Stimulated activated CD8-positive, alpha-beta memory T cell treated with anti-CD3 and anti-CD28 coated beads, Interleukin-15, amount 100 ng/mL, for 1 hour (primary cell): ENCODE measurements around the gene MEGF10.

Experiments
- DNase-seq: peaks from one replicate; pipeline ENCODE4 v3.0.0-alpha.2; 2020; ENCODE audit warnings: low read depth

Gene MEGF10

GRCh38 chr5:127370631-127371030, 80.0 kb downstream of the MEGF10 start:
- no peak for DNase-seq

DNA sequence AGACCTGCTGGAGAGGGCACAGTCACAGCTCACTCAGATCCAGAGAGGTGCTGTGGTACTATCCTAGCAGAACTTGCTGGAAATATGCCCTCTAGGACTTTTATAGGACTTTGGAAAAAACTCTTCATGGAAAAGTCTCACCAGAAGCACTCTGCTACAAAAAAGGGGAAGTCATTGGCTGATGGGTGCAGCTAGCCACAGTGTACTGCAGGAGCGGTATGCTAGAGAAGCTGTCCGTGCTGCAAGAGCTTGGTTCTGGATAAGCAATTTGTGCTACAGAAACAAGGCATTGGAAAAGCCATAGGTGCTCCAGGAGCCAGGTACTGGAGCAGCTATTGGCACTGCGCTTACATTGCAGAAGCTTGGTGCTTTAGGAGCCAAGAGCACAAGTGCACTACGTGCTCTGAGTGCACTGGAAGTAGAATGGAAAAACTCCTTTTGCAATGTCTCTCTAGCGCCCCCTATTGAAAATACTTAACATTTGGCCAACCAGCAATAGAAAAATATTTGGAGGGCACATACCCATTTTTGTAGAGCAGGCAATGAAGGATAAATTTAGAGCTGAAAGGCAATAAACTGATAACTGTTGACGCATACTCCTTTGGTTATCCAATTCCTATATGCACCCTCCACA, 83.4 kb downstream of the MEGF10 start:
- no peak for DNase-seq

DNA sequence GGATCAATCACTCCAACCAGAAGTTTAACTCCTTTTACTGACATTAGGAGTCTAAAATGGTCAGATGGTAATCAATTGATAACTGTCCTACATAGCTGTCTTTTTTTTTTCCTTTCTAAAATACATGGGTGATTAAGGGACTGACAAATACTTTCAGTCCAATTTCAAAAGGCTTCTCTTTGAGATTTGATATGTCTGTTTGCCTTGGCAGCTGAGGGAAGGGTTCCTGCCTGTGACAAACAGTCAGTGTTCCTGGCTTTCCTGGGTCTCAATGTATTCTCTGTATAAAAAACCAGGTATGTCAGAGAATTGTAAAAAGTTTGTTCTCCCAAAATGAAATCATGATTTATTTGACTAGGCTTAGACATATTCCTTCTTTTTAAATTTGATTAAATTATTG, 84.5 kb downstream of the MEGF10 start:
- no peak for DNase-seq

DNA sequence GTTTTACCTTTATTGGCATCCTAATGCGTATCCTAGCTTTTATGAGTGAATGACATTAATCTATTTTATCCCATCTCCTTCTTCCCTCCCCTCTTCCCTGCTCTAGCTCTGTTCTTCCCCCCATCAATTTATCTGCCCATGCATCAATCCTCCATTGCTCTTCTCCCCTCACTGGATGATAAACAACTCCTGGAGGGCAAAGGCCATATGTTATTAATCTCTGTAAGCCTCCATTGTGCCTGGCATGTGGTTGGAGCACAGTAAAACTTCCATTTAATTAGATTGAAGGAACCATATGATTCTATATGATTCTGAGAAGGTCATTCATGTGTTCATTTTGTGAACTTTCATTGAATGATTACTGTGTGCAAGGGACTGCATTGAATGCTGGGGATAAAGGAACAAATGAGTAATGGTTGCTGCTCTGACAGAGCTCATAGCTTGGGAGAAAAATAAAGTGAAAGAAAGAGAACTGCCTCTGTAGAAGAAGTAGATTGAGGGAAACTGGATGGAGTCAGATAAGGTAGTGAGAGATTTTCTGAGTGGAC, 85.0 kb downstream of the MEGF10 start:
- no peak for DNase-seq

DNA sequence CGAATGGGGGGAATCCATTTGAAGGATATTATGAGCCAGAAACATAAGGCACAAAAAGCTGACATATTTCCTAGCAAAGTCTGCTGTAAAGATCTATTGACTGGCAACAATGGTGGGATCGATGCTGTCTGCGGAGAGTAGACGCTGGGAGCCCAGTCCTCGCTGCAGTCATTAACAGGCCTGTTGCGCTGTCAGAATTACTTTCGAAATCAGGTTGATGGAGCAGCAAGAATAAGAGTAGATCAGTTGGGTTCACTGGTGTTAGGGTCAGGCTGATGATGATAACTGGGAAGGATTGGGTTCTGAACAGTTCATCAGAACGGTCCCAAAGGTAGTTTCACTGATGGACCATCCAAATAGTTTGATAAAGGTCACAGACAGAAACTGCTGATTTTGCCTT, 87.1 kb downstream of the MEGF10 start:
- DNase-seq, result no peak

DNA sequence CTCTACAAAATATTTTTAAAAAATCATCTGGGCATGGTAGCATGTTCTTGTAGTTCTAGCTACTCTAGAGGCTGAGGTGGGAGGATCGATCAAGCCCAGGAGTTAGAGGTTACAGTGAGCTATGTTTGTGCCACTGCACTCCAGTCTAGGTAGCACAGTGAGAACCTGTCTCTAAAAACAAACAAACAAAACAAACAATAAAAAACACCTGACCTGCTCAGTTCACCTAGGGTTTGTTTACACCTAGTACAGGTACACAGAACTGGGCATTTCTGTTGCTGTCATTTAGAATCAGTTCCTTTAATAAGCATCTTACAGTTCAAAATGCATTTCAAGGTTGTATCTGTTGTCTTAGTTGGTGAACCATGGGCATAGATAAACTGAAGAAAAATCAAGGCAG, 95.3 kb downstream of the MEGF10 start:
- DNase-seq, result no peak

DNA sequence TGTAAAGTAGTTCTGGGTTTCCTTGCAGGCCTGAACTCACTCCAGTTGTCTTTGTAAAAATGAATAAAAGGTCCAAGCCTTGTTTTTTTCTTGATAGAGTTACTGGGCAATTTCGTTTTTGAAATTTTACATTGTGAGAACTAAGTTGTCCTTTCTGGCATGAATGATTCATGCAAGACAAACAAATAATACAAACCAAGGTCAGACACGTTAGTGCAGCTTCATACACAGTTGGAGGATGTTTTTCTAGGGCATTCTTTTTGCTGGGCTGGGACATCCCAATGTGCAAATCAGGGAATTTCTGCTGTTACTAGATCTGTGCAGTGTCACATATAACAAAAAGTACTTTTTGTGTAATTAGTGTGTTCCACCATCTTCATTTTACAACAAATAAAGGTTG, 96.0 kb downstream of the MEGF10 start:
- DNase-seq, result no peak

GRCh38 chr5:127389601-127390000, 99.0 kb downstream of the MEGF10 start:
- DNase-seq, result no peak

GRCh38 chr5:127392762-127393161, 102.2 kb downstream of the MEGF10 start:
- DNase-seq, result no peak

GRCh38 chr5:127396490-127397155, 106.0 kb downstream of the MEGF10 start:
- no peak for DNase-seq

- no peak for DNase-seq
Observed at GRCh38 chr5:127398508-127398907, 107.9 kb downstream of the MEGF10 start.

GRCh38 chr5:127399068-127399467, 108.5 kb downstream of the MEGF10 start:
- no peak for DNase-seq

- no peak for DNase-seq
Observed at GRCh38 chr5:127400539-127400938, 109.9 kb downstream of the MEGF10 start.

- no peak for DNase-seq
Observed at GRCh38 chr5:127400946-127401670, 110.5 kb downstream of the MEGF10 start.

- no peak for DNase-seq
Observed at GRCh38 chr5:127402361-127402760, 111.8 kb downstream of the MEGF10 start.

DNA sequence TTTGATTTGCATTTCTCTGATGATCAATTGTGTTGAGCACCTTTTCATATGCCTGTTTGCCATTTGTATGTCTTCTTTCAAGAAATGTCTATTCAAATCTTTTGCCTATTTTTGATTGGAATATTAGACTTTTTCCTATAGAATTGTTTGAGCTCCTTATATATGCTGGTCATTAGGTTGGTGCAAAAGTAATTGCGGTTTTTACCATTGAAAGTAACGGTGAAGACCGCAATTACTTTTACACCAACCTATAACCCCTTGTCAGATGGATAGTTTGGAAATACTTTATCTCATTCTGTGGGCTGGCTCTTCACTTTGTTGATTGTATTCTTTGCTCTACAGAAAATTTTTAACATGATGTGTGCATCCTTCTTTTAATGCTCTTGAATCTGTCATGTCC, 113.6 kb downstream of the MEGF10 start:
- no peak for DNase-seq

GRCh38 chr5:127406326-127407121, 115.9 kb downstream of the MEGF10 start:
- no peak for DNase-seq

GRCh38 chr5:127409246-127409917, 118.8 kb downstream of the MEGF10 start:
- DNase-seq, result no peak

GRCh38 chr5:127409921-127410675, 119.5 kb downstream of the MEGF10 start:
- DNase-seq, result no peak

- no peak for DNase-seq
Observed at GRCh38 chr5:127410959-127411358, 120.4 kb downstream of the MEGF10 start.

GRCh38 chr5:127411381-127411780, 120.8 kb downstream of the MEGF10 start:
- DNase-seq, result no peak
